ENCODE measurements around the gene EPN1. TPM values are rescaled to one million over a fixed set of nuclear protein-coding genes. Genes with fewer than 3 reads are reported as not detected.

Gene EPN1
- total RNA-seq, 1 experiment from 2014 or later = 45.6 TPM

DNA sequence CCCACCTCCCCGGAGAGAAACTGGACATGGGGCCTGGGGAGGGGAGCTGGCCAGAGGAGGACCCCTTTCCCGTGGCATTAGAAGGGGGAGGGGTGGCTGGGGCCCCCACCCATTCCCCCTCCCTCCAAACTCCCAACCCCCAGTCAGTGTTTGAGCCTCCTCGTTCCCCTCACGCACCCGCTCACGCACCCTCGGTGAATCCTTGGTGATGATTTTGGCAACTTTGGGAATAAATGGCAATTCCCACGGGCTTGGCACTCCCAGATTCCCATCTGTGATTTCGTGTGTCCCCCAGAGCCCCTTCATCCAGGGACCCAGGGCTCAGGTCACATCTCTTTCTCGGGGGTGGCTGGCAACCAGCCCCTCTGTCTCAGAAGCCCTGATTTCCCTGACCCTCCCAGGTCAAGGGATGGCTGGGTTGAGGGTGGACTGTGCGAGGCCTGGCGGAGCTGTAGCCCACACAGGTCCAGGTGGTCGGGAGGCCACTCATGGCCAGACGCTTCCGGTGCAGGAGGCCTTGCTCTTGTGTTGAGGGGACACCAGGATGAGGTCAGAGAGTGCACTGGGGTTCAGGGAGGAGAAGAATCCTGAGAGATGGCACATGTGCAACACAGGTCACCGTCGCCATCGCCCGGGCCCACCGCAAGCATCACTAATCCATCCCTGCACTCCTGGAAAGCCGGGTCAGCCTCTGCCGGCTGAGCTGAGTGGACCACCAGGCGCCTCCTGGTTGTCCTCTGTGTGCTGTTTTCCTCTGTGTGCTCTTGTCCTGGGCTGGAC, 20.7 kb downstream of the EPN1 start:
- Histone ChIP-seq H3K4me3 (no peak overlapping the region), H3K27ac (no peak overlapping the region), H3K9me3 (replicated peaks) (no peaks in the 10 kb centered on the region), H3K4me1 (no peaks in the 10 kb centered on the region), H3K27me3 (no peaks in the 10 kb centered on the region), H3K36me3 (peaks cover 22% of the 10 kb centered on the region)
- no peak for DNase-seq

DNA sequence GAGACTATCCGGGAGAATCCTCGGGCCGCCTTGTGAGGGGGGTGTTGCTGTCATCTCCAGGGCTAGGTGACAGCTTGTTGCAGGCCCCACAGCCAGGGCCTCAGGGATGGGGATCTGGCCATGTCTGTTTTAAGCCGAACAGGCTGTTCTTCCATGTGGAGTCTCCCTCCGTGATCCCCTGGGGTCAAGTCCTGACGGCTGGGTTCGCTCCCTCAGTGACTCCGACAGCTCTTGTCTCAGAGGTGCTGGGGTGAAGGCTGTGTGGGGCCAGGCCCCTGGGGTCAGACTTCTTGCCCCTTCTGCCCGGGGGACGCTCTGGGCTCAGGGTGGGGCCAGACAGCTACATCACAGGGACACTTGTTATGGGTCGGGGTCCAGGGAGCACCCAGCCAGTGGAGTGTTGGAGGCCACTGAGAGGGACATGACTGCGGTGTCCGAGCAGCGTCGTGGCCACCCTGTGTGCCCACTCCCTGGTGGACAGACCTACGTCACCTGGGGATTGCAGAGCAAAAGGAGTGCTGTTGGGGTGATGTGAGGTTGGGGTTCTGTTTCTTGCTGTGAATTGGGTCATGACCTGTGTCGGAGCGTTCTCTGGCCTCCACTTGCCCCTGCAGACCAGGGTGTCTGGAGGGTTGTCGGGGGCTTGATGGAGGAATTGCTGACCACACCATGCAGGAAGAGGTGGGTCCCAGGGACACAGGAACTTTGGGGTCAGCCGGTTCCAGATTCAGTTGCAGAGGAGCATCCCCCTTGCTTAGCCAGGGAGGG, 21.5 kb downstream of the EPN1 start:
- Histone ChIP-seq H3K9me3 (replicated peaks) (no peaks in the 10 kb centered on the region), H3K36me3 (peaks cover 25% of the 10 kb centered on the region), H3K27me3 (no peaks in the 10 kb centered on the region), H3K4me3 (no peak overlapping the region), H3K27ac (no peak overlapping the region), H3K4me1 (no peaks in the 10 kb centered on the region)
- no peak for DNase-seq

DNA sequence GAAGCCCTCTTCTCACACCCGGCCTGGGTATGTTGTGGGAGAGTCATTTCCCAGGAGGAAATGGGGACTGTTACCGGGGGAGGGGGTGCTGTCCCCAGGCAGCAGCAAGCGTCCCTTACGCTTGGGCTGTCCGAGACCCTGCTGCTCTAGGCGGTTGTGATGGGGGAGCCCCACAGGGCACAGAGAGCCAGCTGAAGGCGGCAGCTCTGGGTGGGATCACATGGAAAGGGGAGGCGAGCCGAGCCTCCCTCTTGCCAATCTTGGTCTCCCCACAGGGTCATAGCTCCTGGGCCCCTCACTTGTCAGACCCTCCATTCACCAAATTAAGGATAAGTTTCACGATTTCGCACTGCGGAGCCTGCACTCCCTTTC, 22.0 kb downstream of the EPN1 start:
- Histone ChIP-seq H3K4me1 (no peaks in the 10 kb centered on the region), H3K9me3 (replicated peaks) (no peaks in the 10 kb centered on the region), H3K27me3 (no peaks in the 10 kb centered on the region), H3K36me3 (peaks cover 20% of the 10 kb centered on the region), H3K27ac (no peak overlapping the region), H3K4me3 (no peak overlapping the region)
- DNase-seq = no peak

DNA sequence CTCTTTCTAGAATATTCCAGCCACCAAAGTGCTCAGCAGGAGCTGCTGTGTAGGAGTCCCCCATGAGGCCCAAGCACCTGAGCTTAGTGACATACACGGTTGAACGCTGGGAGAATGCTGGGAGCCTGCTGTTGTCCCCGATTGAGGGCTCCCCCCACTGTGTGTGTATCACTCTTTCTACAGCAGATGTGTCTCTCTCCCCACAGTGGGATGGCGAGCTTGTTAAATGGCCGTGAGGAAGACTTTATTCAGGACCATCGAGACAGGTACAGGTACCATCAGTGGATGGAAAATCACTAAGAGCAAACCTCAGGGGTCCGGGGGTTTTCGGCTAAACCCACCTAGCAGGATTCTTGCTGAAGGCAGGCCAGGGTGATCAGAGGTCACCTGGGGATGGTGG, 22.7 kb downstream of the EPN1 start:
- Histone ChIP-seq H3K27ac (no peak overlapping the region), H3K27me3 (no peaks in the 10 kb centered on the region), H3K4me3 (no peak overlapping the region), H3K36me3 (peaks cover 20% of the 10 kb centered on the region), H3K9me3 (replicated peaks) (no peaks in the 10 kb centered on the region), H3K4me1 (no peaks in the 10 kb centered on the region)
- DNase-seq = no peak

DNA sequence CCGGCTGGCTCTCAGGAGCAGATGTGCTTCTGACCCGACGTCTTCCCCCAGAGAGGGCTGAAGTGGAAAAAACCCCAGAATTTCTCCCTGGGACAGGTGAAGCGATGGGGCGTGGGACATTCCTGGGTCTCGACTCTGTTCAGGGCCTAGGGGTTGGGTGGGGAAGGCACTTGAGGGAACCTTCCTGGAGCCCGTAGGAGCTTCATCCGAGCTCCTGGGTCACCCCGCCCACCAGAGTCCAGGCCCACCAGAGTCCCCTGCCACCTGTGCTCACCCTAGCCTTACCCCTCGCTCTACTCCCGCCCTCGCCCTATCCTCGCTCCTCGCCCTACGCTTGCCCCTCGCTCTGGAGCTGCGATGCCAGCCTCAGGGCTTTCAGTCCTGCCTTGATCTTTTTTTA, 23.2 kb downstream of the EPN1 start:
- no peaks in the 10 kb centered on the region for H3K27me3 ChIP-seq
- H3K27ac ChIP-seq = no peak overlapping the region
- DNase-seq = no peak
- no peak overlapping the region for H3K4me3 ChIP-seq
- H3K36me3 ChIP-seq = peaks cover 16% of the 10 kb centered on the region
- no peaks in the 10 kb centered on the region for H3K4me1 ChIP-seq
- H3K9me3 ChIP-seq (replicated peaks) = no peaks in the 10 kb centered on the region

DNA sequence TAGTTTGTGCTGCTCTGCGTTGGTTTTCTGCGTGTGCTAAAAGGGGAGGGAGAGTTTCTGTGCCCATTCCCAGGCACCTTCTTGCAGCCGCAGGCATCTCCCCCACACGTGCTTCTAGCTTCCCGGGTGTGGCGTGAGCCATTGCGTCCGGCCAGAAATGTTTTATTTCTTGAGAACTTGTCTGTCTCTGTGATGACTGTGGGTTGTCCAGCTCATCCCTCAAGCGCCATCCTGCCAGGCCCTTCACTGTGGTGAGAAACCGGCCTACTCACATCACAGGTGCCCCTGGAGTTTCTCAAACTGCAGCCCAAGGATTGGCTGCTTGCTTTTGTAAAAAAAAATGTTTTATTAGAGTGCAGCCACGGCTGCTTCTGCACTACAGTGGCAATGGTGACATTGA, 24.2 kb downstream of the EPN1 start:
- H3K27me3 ChIP-seq = no peaks in the 10 kb centered on the region
- no peak for DNase-seq
- H3K27ac ChIP-seq = no peak overlapping the region

DNA sequence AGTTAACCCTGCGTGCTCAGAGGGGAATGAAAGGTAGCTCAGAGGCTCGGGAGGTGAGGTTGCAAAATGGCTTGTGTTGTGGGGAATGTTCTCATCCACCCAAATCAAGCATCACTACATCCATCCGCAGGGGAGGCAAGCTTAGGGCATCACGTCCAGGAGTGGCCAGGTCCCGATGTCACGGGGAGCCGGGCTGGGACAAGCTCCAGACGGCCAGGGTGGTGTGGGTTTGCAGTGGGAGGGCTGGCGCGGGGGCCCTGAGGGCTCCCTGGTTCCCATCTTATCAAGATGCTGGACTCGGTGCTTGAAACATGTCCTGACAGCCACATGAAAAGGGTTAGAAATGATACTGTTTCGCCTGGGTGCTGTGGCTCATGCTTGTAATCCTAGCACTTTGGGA, 25.8 kb downstream of the EPN1 start:
- no peaks in the 10 kb centered on the region for H3K27me3 ChIP-seq
- H3K27ac ChIP-seq = no peak overlapping the region
- DNase-seq = no peak
- H3K4me3 ChIP-seq = no peak overlapping the region
- H3K36me3 ChIP-seq = peaks cover 7% of the 10 kb centered on the region; the same call in 1 of the 2 replicates
- H3K9me3 ChIP-seq (replicated peaks) = no peaks in the 10 kb centered on the region
- H3K4me1 ChIP-seq = no peaks in the 10 kb centered on the region

More for the DNA sequence above, 24.2 kb downstream of the EPN1 start:
- Histone ChIP-seq H3K36me3 (peaks cover 10% of the 10 kb centered on the region), H3K4me3 (no peak overlapping the region), H3K9me3 (replicated peaks) (no peaks in the 10 kb centered on the region), H3K4me1 (no peaks in the 10 kb centered on the region)

DNA sequence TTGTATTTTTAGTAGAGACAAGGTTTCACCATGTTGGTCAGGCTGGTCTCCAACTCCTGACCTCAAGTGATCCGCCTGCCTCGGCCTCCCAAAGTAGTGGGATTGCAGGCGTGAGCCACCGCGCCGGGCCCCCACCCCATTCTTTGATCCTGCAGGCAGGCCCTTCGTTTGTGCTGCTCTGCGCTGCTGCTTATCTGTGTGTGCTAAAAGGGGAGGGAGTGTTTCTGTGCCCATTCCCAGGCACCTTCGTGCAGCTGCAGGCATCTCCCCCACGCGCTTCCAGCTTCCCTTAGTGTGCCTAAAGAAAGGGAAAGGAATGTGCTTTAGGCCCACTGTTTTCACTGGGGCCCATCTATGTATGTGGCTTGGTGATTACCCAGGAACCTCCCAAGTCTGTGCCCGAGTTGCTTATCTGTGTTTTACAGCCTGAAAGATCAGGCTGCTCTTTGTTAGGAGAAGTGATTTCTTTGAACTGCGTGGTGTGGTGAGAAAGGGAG, 27.2 kb downstream of the EPN1 start:
- H3K27ac ChIP-seq = no peak overlapping the region
- no peak overlapping the region for H3K4me3 ChIP-seq
- DNase-seq = no peak
- no peaks in the 10 kb centered on the region for H3K27me3 ChIP-seq
- no peaks in the 10 kb centered on the region for H3K4me1 ChIP-seq
- no peaks in the 10 kb centered on the region for H3K9me3 ChIP-seq (replicated peaks)
- peaks cover 7% of the 10 kb centered on the region; the same call in 1 of the 2 replicates for H3K36me3 ChIP-seq

DNA sequence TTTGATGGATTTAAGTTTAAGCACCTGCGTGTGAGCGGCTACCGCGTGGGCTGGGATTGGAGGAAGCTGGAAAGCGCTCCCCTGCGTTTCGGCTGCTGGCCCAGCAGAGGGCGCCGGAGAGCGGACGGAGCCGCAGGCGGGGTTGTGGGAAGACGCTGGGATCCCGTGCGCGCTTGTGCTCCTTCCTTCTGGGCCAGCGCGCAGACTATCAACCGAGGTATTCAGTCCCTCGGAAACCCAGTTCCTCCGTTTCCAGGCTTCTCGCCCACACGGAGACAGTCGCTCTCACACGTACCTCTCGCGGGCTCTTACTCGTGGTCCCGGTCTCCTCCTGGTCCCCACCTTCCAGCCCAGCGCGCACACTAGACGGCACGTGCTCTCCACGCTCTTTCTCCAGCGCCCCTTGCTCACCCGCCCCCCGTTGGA, 28.8 kb downstream of the EPN1 start:
- Histone ChIP-seq H3K27me3 (no peaks in the 10 kb centered on the region), H3K27ac (no peak overlapping the region), H3K4me3 (no peak overlapping the region), H3K36me3 (peaks cover 7% of the 10 kb centered on the region; the same call in 1 of the 2 replicates), H3K4me1 (no peaks in the 10 kb centered on the region), H3K9me3 (replicated peaks) (no peaks in the 10 kb centered on the region)
- no peak for DNase-seq

DNA sequence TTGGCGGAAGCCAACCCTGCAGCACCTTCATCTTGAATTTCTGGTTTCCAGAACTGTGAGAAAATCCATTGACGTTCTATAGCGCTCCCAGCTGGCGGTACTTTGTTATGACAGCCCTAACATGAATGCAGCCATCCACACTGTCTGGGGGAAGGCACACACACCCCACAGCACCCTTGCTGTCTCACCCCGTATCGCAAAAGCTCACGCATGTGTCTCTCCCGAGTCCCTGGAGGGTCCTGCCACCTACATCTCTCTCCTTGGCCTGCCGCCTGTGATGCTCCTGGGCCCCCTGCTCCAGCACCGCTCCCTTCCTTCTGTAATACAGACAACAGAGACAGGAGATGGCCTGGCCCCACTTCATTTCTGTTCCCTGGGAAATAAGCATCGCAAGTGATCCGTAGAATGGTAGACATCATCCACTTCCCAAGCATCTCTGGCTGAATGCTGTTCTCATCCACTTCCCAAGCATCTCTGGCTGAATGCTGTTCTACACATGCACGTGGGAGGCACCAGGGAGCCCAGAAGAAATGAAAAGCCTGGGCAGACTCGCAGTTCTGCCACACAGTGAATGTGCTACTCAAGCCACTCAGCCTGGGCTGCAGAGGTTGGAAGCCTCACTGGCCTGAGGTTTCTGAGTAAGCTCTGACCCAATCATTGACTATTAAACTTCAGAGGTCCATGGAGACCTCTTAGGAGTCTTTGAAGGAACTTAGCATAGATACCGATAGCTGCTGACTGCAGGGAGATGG, 29.6 kb downstream of the EPN1 start:
- Histone ChIP-seq H3K4me3 (no peak overlapping the region), H3K27ac (no peak overlapping the region), H3K36me3 (peaks cover 7% of the 10 kb centered on the region; the same call in 1 of the 2 replicates), H3K9me3 (replicated peaks) (no peaks in the 10 kb centered on the region), H3K27me3 (no peaks in the 10 kb centered on the region), H3K4me1 (no peaks in the 10 kb centered on the region)
- DNase-seq = no peak

DNA sequence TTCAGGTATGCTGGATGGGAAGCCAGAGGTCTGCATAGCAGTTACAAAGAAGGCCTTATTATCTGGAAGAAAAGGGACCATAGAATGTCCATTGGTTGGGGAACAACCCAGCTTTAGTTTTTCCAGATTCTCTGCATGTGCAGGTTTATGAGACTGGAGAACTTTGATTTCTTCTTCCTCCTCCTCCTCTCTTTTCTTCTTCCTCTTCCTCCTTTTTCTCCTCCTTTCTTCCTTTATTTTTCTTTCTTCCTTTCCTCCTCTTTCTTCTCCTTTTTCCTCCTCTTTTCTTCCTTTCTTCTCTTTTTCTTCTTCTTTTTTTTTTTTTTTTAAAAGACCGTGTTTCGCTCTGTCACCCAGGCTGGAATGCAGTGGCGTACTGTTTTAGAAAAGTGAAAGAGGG, 30.9 kb downstream of the EPN1 start:
- H3K4me3 ChIP-seq = no peak overlapping the region
- no peak for DNase-seq
- no peaks in the 10 kb centered on the region for H3K9me3 ChIP-seq (replicated peaks)
- H3K36me3 ChIP-seq = no peaks in the 10 kb centered on the region; the same call in 1 of the 2 replicates
- no peaks in the 10 kb centered on the region for H3K27me3 ChIP-seq
- H3K27ac ChIP-seq = no peak overlapping the region
- no peaks in the 10 kb centered on the region for H3K4me1 ChIP-seq

DNA sequence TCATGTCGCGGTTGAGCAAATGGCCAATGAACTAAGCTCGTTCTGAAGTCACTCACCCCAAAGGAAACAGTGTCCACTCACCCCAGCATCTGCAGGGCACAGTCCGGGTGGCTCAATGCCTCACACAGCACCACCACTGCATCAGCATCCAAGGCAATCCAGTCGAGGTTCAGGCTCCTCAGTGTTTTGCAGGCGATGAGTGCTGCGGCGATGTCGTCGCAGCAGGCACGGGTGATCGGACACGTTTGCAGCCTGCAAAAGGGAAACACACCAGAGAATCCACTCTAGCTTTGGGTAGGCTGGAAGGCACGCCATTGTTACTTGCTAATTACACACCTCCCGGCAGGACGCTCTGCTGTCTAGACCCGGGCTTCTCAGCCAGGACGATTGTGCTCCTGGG, 36.7 kb downstream of the EPN1 start:
- H3K9me3 ChIP-seq (replicated peaks) = no peaks in the 10 kb centered on the region
- no peak for DNase-seq
- no peaks in the 10 kb centered on the region for H3K36me3 ChIP-seq
- no peaks in the 10 kb centered on the region for H3K4me1 ChIP-seq
- H3K27me3 ChIP-seq = no peaks in the 10 kb centered on the region
- H3K27ac ChIP-seq = no peak overlapping the region
- no peak overlapping the region for H3K4me3 ChIP-seq

DNA sequence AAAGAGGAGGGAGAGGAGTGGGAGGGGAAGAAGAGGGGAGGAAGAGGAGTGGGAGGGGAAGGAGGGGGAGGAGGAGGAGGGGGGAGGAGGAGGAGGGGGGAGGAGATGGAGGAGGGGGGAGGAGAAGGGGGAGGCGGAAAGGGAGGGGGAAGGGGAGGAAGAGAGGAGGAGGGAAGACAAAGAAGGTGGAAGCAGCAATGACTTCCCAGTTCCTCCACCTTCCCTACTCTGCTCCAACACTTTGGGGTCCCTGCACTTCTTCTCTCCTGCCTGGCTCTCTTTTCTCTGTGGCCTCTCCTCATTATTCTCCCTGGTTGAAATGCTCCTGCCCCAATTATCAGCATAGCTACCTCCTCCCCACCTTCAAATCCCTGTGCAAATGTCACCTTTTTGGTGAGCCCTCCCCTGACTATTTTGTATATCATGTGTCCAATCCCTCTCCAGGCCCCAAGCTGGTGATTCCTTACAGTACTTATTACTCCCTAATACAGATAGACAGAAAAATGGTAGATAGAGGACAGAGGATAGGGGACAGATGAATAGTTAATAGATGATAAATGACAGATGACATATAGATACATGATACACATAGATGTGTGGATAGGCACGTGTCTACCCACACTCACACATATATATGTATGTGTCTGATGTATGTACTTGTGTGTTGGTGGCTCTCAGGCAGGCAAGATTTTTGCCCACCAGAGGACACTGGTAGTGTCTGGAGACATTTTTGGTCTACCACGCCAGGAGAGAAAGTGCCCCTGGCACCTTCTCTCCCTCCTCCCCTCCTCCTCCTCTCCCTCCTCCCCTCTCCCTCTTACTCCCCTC, 38.0 kb downstream of the EPN1 start:
- Histone ChIP-seq H3K36me3 (no peaks in the 10 kb centered on the region), H3K4me1 (no peaks in the 10 kb centered on the region), H3K4me3 (no peak overlapping the region), H3K27me3 (peaks cover 8% of the 10 kb centered on the region; the same call in 1 of the 2 replicates), H3K27ac (no peak overlapping the region), H3K9me3 (replicated peaks) (no peaks in the 10 kb centered on the region)
- DNase-seq = no peak

DNA sequence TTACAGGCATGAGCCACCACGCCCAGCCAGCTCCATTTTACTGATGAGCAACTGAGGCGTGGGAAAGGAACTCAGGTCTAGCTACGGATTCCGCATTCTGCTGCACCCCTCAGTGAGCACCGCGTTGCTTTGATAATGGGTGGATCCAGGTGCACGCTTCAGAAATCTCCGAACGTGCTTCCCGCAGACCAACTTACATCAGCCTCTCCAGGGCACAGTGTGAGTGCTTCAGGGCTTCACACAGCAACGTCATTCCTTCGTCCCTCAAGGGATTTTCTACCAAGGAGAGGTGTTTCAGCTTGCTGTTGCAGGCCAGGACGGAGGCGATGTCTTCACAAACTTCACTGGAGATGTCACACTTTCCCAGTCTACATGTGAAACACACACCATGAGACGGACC, 41.5 kb downstream of the EPN1 start:
- H3K27me3 ChIP-seq = peaks cover 8% of the 10 kb centered on the region

More for the DNA sequence above, 41.5 kb downstream of the EPN1 start:
- Histone ChIP-seq H3K27ac (no peak overlapping the region), H3K4me1 (no peaks in the 10 kb centered on the region), H3K9me3 (replicated peaks) (peaks cover under 1% of the 10 kb centered on the region; the same call in 1 of the 2 replicates), H3K36me3 (no peaks in the 10 kb centered on the region), H3K4me3 (no peak overlapping the region)
- DNase-seq = no peak
